HepG2 (cell line): ENCODE measurements around the gene CUL2. TPM values are rescaled to one million over a fixed set of nuclear protein-coding genes. Genes with fewer than 3 reads are reported as not detected.

Source experiments
- ATAC-seq: fragments of 200-7000 bp; cut with Tn5 transposase; 3 replicates; pipeline ENCODE4 v1.9.1; 2020; ENCODE audit warnings: mild to moderate bottlenecking, moderate library complexity
- BruUV-seq: library from RNA; stranded (reverse); fragments of 400-500 nt; replicated peaks from 2 replicates; lab custom pipeline; 2021; lab: Mats Ljungman, UMichigan
- CTCF ChIA-PET: fragments of 300-600 bp; formaldehyde crosslinking; extraction: SDS; loops from one replicate; lab custom pipeline; 2021; ENCODE audit warnings: low total read pairs, inconsistent platforms, low intra/inter-chr PET ratio; lab: Yijun Ruan, JAX
- POLR2A ChIA-PET: fragments of 350-600 bp; sonication (Branson Sonifier 250); formaldehyde crosslinking; loops from one replicate; lab custom pipeline; 2020; ENCODE audit warnings: antibody characterized with exemption, inconsistent platforms; lab: Yijun Ruan, JAX
- DNase-seq: peaks from one replicate; pipeline ENCODE4 v3.0.0-alpha.2; 2015; ENCODE audit warnings: low spot score
- FAIRE-seq: peaks from 3 replicates; lab custom pipeline; 2011; peaks lifted over from hg19 to GRCh38; lab: Jason Lieb, UNC
- H2AFZ ChIP-seq: one replicate; pipeline ENCODE4 v1.6.1; 2011; ENCODE audit warnings: low read length, inconsistent platforms
- H3K27ac ChIP-seq: fragments of 300-600 bp; 3 replicates; pipeline ENCODE4 v1.8.0; 2011; ENCODE audit warnings: mixed run types, mild to moderate bottlenecking, mixed read lengths, low read length, inconsistent platforms; ENCODE audit not compliant: insufficient read depth; ENCODE audit errors: extremely low read length
- H3K27me3 ChIP-seq, 2 experiments: fragments of 200-600 bp in 1 of 2; 2 replicates in 1 of 2; 3 replicates in 1 of 2; pipeline versions ENCODE4 v1.6.0 to v1.8.0; 2011; ENCODE audit warnings: low read length in 2 of 2, mild to moderate bottlenecking in 2 of 2, moderate library complexity in 2 of 2, inconsistent platforms in 1 of 2; ENCODE audit not compliant: insufficient read depth in 2 of 2, control insufficient read depth in 1 of 2
- H3K36me3 ChIP-seq, 2 experiments: fragments of 200-600 bp in 1 of 2; replicated peaks in 1 of 2; 2 replicates in 1 of 2; 3 replicates in 1 of 2; pipeline versions ENCODE4 v1.5.1 to v1.8.0; 2011; ENCODE audit warnings: low read length in 2 of 2, inconsistent platforms in 1 of 2; ENCODE audit not compliant: insufficient read depth in 2 of 2, control insufficient read depth in 1 of 2
- H3K4me1 ChIP-seq: 2 replicates; pipeline ENCODE4 v1.5.1; 2012; ENCODE audit warnings: low read length, inconsistent platforms; ENCODE audit not compliant: insufficient read depth
- H3K4me2 ChIP-seq: 2 replicates; pipeline ENCODE4 v1.6.0; 2011; ENCODE audit warnings: low read depth, low read length, inconsistent platforms
- H3K4me3 ChIP-seq, 3 experiments: fragments of 200-600 bp in 1 of 3; sonication (generic), shearing (Covaris generic) in 1 of 3; replicated peaks in 1 of 3; 2 replicates each; pipeline ENCODE4 v1.5.1; 2011 to 2016; ENCODE audit warnings: low read length in 3 of 3, inconsistent platforms in 2 of 3, low read depth in 2 of 3, mild to moderate bottlenecking in 2 of 3, control low read depth in 1 of 3, mixed read lengths in 1 of 3; ENCODE audit not compliant: insufficient read depth in 1 of 3
- H3K79me2 ChIP-seq: one replicate; pipeline ENCODE4 v1.6.1; 2011; ENCODE audit warnings: low read length, inconsistent platforms; ENCODE audit not compliant: insufficient read depth
- H3K9ac ChIP-seq: 2 replicates; pipeline ENCODE4 v1.6.0; 2011; ENCODE audit warnings: mild to moderate bottlenecking, low read depth, low read length, inconsistent platforms; ENCODE audit not compliant: insufficient read depth
- H3K9me3 ChIP-seq: 2 replicates; pipeline ENCODE4 v1.5.1; 2012; ENCODE audit warnings: mild to moderate bottlenecking, low read length
- H4K20me1 ChIP-seq: 2 replicates; pipeline ENCODE4 v1.6.0; 2011; ENCODE audit warnings: inconsistent platforms, mild to moderate bottlenecking, low read length, moderate library complexity; ENCODE audit not compliant: insufficient read depth
- CTCF ChIP-seq: sonication (generic); formaldehyde crosslinking; IDR thresholded peaks from 2 replicates; pipeline ENCODE4 v1.5.0; 2020; ENCODE audit warnings: mild to moderate bottlenecking, missing genetic modification reagents, moderate library complexity
- DPF2 ChIP-seq: sonication (generic); formaldehyde crosslinking; IDR thresholded peaks from 2 replicates; pipeline ENCODE4 v1.4.0; 2020; ENCODE audit warnings: mild to moderate bottlenecking, low read depth, missing genetic modification reagents, borderline replicate concordance
- ELF3 ChIP-seq: IDR thresholded peaks from 2 replicates; pipeline ENCODE4 v1.6.1; 2016; ENCODE audit warnings: missing genetic modification reagents, missing compliant biosample characterization
- GTF3A ChIP-seq: sonication (generic); formaldehyde crosslinking; conservative IDR thresholded peaks from 2 replicates; pipeline ENCODE4 v1.4.0; 2020; ENCODE audit warnings: mild to moderate bottlenecking, missing genetic modification reagents
- STAG1 ChIP-seq: sonication (generic); formaldehyde crosslinking; IDR thresholded peaks from 2 replicates; pipeline ENCODE4 v1.4.0; 2020; ENCODE audit warnings: missing genetic modification reagents
- ZNF292 ChIP-seq: sonication (generic); formaldehyde crosslinking; IDR thresholded peaks from 2 replicates; pipeline ENCODE4 v1.8.1; 2022; ENCODE audit warnings: mild to moderate bottlenecking, low read depth, missing genetic modification reagents, borderline replicate concordance
- ZNF687 ChIP-seq: sonication (generic); formaldehyde crosslinking; IDR thresholded peaks from 2 replicates; pipeline ENCODE4 v1.5.1; 2020; ENCODE audit warnings: mild to moderate bottlenecking, missing genetic modification reagents, moderate library complexity
- ZSCAN20 ChIP-seq: sonication (generic); formaldehyde crosslinking; IDR thresholded peaks from 2 replicates; pipeline ENCODE4 v1.4.0; 2020; ENCODE audit warnings: missing genetic modification reagents, mild to moderate bottlenecking, borderline replicate concordance
- WGBS: methylation state at CpG from one replicate; pipeline ENCODE4 v1.1.6; 2017; ENCODE audit warnings: low lambda C conversion rate; 5-methylcytosine and 5-hydroxymethylcytosine counted together
- in situ Hi-C: cut with HindIII; loops from 2 replicates; pipeline ENCODE4 v1.10.0; 2017; ENCODE audit warnings: low pct_unique_long_range_greater_than_20kb; ENCODE audit not compliant: extremely low pct_ligation_motif_present
- intact Hi-C: fragments of 100-400 bp; cut with micrococcal nuclease; formaldehyde crosslinking; loops from one replicate; pipeline ENCODE4 v1.10.0; 2022; ENCODE audit not compliant: unreplicated experiment
- microRNA-seq: library from miRNA; unstranded; fragments of <30 nt; microRNA quantifications from one replicate; pipeline ENCODE4, GENCODE V29; 2020
- polyA plus RNA-seq, 8 experiments: library from polyadenylated mRNA; depleted of rRNA in 3 of 8; stranded (reverse) in 7 of 8; unstranded in 1 of 8; fragments of >200 nt; fragmentation: Illumina TruSeq in 4 of 8; extraction: Trizol in 4 of 8; gene quantifications; 2 replicates each; pipeline versions ENCODE4 v1.2.1 to v1.2.3, GENCODE V29; 2011 to 2016; ENCODE audit warnings: low read depth in 4 of 8, missing spikeins in 1 of 8, mixed read lengths in 1 of 8; ENCODE audit not compliant: insufficient read depth in 1 of 8
- small RNA-seq, 3 experiments: library from RNA; depleted of rRNA; stranded (forward); fragments of <200 nt; gene quantifications; one replicate each; pipeline ENCODE3, GENCODE V24; 2012; ENCODE audit warnings: low read depth in 2 of 3, low replicate concordance in 1 of 3; ENCODE audit not compliant: insufficient read length in 3 of 3, insufficient read depth in 2 of 3
- total RNA-seq, 5 experiments: library from RNA; depleted of rRNA; stranded (reverse); fragments of >200 nt; fragmentation: Illumina TruSeq; extraction: Trizol; gene quantifications; 2 replicates each; pipeline ENCODE4 v1.2.3, GENCODE V29; 2016; ENCODE audit warnings: low read depth in 1 of 5

CUL2 gene
- total and polyA plus RNA-seq, 2 of the 13 experiments (the other 11 are each of a cell fraction or from before 2014, with no cell fraction given): 9.6 to 33.1 TPM

GRCh38 chr10:34959321-34959720, 130.8 kb downstream of the CUL2 start:
- Histone ChIP-seq H3K27me3 (peaks cover 2 to 3% of the 10 kb centered on the region in 2 experiments; a peak in 2 of 5 replicates), H3K36me3 (no peaks in the 10 kb centered on the region), H3K9ac (no peak overlapping the region), H3K27ac (no peak overlapping the region), H2AFZ (no peak overlapping the region), H4K20me1 (no peaks in the 10 kb centered on the region), H3K4me1 (peaks cover 16% of the 10 kb centered on the region), H3K4me3 (0 out of 6 replicates have a peak overlapping the region, but pooled peaks of 1 of the 3 experiments have one; percentile 7), H3K79me2 (no peaks in the 10 kb centered on the region), H3K4me2 (peak overlapping the region; percentile 45), H3K9me3 (no peaks in the 10 kb centered on the region)
- ChIA-PET POLR2A (no interaction called here), CTCF (interaction anchor here (0.6 kb wide), 1 partner anchor 304 kb away, joined by 3 read pairs; no protein-coding TSS in a partner anchor)
- 25% methylated on average over 9 of the region's 9 CpGs for WGBS
- in situ Hi-C loops: no loop called here
- DNase-seq: peak; percentile 39
- peak; percentile 15 for FAIRE-seq
- TF ChIP-seq ZNF687 (CRISPR knock-in tag) (0 out of 2 replicates have a peak, but pooled peaks have one; percentile 29), ZSCAN20 (CRISPR knock-in tag) (no peak), STAG1 (CRISPR knock-in tag) (peak; percentile 60), DPF2 (CRISPR knock-in tag) (no peak), CTCF (CRISPR knock-in tag) (peak; percentile 69), ELF3 (CRISPR knock-in tag) (no peak), GTF3A (CRISPR knock-in tag) (no peak), ZNF292 (CRISPR knock-in tag) (0 out of 2 replicates have a peak, but pooled peaks have one; percentile 1)
- no TSS peak for BruUV-seq
- ATAC-seq: peak; percentile 92
- intact Hi-C loops: no loop called here

Small RNA genes lying within 50 kb of the gene (microRNA-seq; reads per million reads assigned to microRNA genes)
- 9.9 reads per million, percentile 45 among the genes with 10 or more reads in this experiment for gene MIR3611

Small RNA genes lying within 50 kb of the gene (small RNA-seq; reads per million reads assigned to genes)
- gene MIR3611: 0 to 20.3 (median 15.6) reads per million in 3 experiments
- 0 reads per million in 3 experiments for gene RNU7-77P

Other genes starting within 250 kb of the CUL2 start
- gene CREM, start 36.5 kb upstream of the CUL2 start, total RNA-seq (2016; rRNA removed; fragmentation: Illumina TruSeq; extraction: Trizol): 25.4 and 30.6 TPM in 2 replicates
- 21.3 and 22.4 TPM in 2 replicates for gene CREM, start 36.5 kb upstream of the CUL2 start, polyA plus RNA-seq (2011; rRNA removed)
- 54.7 and 63.6 TPM in 2 replicates for gene CCNY, start 246.2 kb upstream of the CUL2 start, total RNA-seq (2016; rRNA removed; fragmentation: Illumina TruSeq; extraction: Trizol)
- 46.4 and 48.2 TPM in 2 replicates for gene CCNY, start 246.2 kb upstream of the CUL2 start, polyA plus RNA-seq (2011; rRNA removed)